GM18951 (cell line): ENCODE results near the gene YBX1.
"Not testable (repeated sequence)": the region's sequence is repeated elsewhere in the genome, so short reads cannot be mapped to it uniquely, and the experiment has no call there.

Source experiments
- POLR2A ChIP-seq: IDR thresholded peaks from 4 replicates; pipeline ENCODE4 v1.6.1; 2011; ENCODE audit warnings: mild to moderate bottlenecking; ENCODE audit not compliant: insufficient read length, insufficient read depth; ENCODE audit errors: extremely low read depth
- in situ Hi-C: fragments of 300-500 bp; cut with MboI; formaldehyde crosslinking; loops from one replicate; pipeline ENCODE4 v1.12.0; 2022; ENCODE audit warnings: low sequenced_read_pairs, mixed read lengths, inconsistent platforms; ENCODE audit not compliant: unreplicated experiment

The YBX1 gene

GRCh38 chr1:42679364-42679983 is 2.7 kb upstream of the YBX1 start:
- in situ Hi-C loops, result no loop called here
- TF ChIP-seq POLR2A, result no peak

- in situ Hi-C loops, result no loop called here
- no peak for TF ChIP-seq POLR2A
Observed at GRCh38 chr1:42680055-42680454, 2.2 kb upstream of the YBX1 start.

- in situ Hi-C loops, result no loop called here
- TF ChIP-seq POLR2A, result no peak
Observed at GRCh38 chr1:42680921-42681683, 1.1 kb upstream of the YBX1 start.

GRCh38 chr1:42682484-42682738 is 193 bp downstream of the YBX1 start:
- in situ Hi-C loops, result not testable (repeated sequence)

GRCh38 chr1:42682739-42683531 is 717 bp downstream of the YBX1 start:
- peak; percentile 68 for TF ChIP-seq POLR2A

GRCh38 chr1:42684139-42684538 is 1.9 kb downstream of the YBX1 start:
- no peak for TF ChIP-seq POLR2A
- in situ Hi-C loops, result no loop called here

More at GRCh38 chr1:42682739-42683531, 717 bp downstream of the YBX1 start:
- in situ Hi-C loops, result no loop called here

- in situ Hi-C loops, result no loop called here
- TF ChIP-seq POLR2A, result no peak
Observed at GRCh38 chr1:42686418-42686817, 4.2 kb downstream of the YBX1 start.

- in situ Hi-C loops, result no loop called here
- TF ChIP-seq POLR2A, result no peak
Observed at GRCh38 chr1:42689912-42690311, 7.7 kb downstream of the YBX1 start.

- in situ Hi-C loops, result no loop called here
- no peak for TF ChIP-seq POLR2A
Observed at GRCh38 chr1:42690477-42691156, 8.4 kb downstream of the YBX1 start.

GRCh38 chr1:42691157-42691498 is 8.9 kb downstream of the YBX1 start:
- in situ Hi-C loops, result no loop called here
- TF ChIP-seq POLR2A, result no peak

GRCh38 chr1:42692461-42692860 is 10.2 kb downstream of the YBX1 start:
- in situ Hi-C loops, result no loop called here
- TF ChIP-seq POLR2A, result no peak

- no peak for TF ChIP-seq POLR2A
- in situ Hi-C loops, result no loop called here
Observed at GRCh38 chr1:42692911-42693310, 10.7 kb downstream of the YBX1 start.

GRCh38 chr1:42698081-42698813 is 16.0 kb downstream of the YBX1 start:
- no peak for TF ChIP-seq POLR2A
- in situ Hi-C loops, result no loop called here

GRCh38 chr1:42700006-42700405 is 17.8 kb downstream of the YBX1 start:
- no peak for TF ChIP-seq POLR2A
- in situ Hi-C loops, result no loop called here
